Measurements from ENCODE around the gene HPSE.

GRCh38 chr4:83247415-83248357 lies 87.0 kb downstream of the HPSE start:
- TF ChIP-seq CTCF (IDR thresholded peaks at IDR 0.05; ENCODE audit: low read length) (no peak), EZH2 (IDR thresholded peaks at IDR 0.05; ENCODE audit: borderline replicate concordance, low read length) (no peak)
